ENCODE data around the gene CFAP43.

DNA sequence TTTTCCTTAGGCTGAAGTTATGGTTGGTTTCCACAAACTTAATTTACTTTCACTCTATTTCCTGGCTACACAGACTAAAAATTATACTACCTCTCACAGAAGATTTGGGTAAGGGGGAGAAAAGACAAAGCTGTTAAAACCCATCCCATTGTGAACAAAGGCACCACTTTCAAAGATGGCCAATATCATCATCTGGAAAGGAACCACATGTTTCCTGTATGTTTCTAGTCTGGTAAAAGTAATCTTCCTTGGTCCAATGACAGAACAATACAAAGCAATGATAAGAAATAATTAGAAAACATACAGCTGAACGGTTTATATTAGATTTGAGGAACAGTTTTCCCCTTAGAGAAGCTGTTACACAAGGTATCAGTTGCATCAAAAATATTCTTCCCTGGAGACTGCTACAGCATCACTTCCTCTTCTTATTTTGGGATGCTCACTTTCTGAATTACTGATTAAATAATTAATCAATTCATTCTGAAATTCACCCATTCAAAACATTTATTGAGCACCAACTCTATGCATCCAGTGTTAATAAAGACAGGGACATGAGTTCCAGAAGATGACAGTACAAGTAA lies 118.7 kb downstream of the CFAP43 start:
- TF ChIP-seq POLR2A (IDR thresholded peaks at IDR 0.05) = no peak
- TF ChIP-seq, protein P1, sequence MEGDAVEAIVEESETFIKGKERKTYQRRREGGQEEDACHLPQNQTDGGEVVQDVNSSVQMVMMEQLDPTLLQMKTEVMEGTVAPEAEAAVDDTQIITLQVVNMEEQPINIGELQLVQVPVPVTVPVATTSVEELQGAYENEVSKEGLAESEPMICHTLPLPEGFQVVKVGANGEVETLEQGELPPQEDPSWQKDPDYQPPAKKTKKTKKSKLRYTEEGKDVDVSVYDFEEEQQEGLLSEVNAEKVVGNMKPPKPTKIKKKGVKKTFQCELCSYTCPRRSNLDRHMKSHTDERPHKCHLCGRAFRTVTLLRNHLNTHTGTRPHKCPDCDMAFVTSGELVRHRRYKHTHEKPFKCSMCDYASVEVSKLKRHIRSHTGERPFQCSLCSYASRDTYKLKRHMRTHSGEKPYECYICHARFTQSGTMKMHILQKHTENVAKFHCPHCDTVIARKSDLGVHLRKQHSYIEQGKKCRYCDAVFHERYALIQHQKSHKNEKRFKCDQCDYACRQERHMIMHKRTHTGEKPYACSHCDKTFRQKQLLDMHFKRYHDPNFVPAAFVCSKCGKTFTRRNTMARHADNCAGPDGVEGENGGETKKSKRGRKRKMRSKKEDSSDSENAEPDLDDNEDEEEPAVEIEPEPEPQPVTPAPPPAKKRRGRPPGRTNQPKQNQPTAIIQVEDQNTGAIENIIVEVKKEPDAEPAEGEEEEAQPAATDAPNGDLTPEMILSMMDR (IDR thresholded peaks at IDR 0.05) = no peak

Measured in adrenal gland (tissue), 5 donors.